HepG2 (cell line): ENCODE data around the gene ALB. TPM values are rescaled to one million over a fixed set of nuclear protein-coding genes. Genes with fewer than 3 reads are reported as not detected.

Experiments
- BRF2 ChIP-seq: sonication (generic); formaldehyde crosslinking; IDR thresholded peaks from 2 replicates; pipeline ENCODE4 v1.8.1; 2022; ENCODE audit warnings: mild to moderate bottlenecking, missing genetic modification reagents
- DBP ChIP-seq: sonication (generic); formaldehyde crosslinking; IDR thresholded peaks from 2 replicates; pipeline ENCODE4 v1.4.0; 2020; ENCODE audit warnings: missing genetic modification reagents; ENCODE audit errors: not compliant biosample characterization
- ERF ChIP-seq: IDR thresholded peaks from 2 replicates; pipeline ENCODE4 v1.6.1; 2018; ENCODE audit warnings: missing biosample characterization, missing genetic modification reagents
- HNRNPLL ChIP-seq: fragments of 200-400 bp; formaldehyde crosslinking; IDR thresholded peaks from 2 replicates; pipeline ENCODE4 v1.6.1; 2017; ENCODE audit warnings: mild to moderate bottlenecking, low read depth, low read length; ENCODE audit not compliant: poor library complexity, severe bottlenecking
- MAFF ChIP-seq: IDR thresholded peaks from 2 replicates; pipeline ENCODE4 v1.6.1; 2011; ENCODE audit warnings: low read depth, low read length, improper control_type of control experiment
- MEIS2 ChIP-seq: sonication (generic); formaldehyde crosslinking; IDR thresholded peaks from 2 replicates; pipeline ENCODE4 v1.9.0; 2021; ENCODE audit warnings: mild to moderate bottlenecking, missing genetic modification reagents
- PREB ChIP-seq: sonication (generic); formaldehyde crosslinking; IDR thresholded peaks from 2 replicates; pipeline ENCODE4 v1.4.0; 2020; ENCODE audit warnings: missing genetic modification reagents
- SOX13 ChIP-seq, 3 experiments: fragments of 450-650 bp in 1 of 3; sonication (generic) in 1 of 3; formaldehyde crosslinking in 1 of 3; IDR thresholded peaks in 2 of 3; conservative IDR thresholded peaks in 1 of 3; 2 replicates each; pipeline versions ENCODE4 v1.5.0 to v1.6.1; 2016 to 2020; ENCODE audit warnings: antibody characterized with exemption in 1 of 3, mild to moderate bottlenecking in 1 of 3, missing compliant biosample characterization in 1 of 3, missing genetic modification reagents in 1 of 3, moderate library complexity in 1 of 3
- SUZ12 ChIP-seq: fragments of 150-350 bp; IDR thresholded peaks from 2 replicates; pipeline ENCODE4 v1.6.1; 2014; ENCODE audit warnings: low read depth, low read length
- TCF12 ChIP-seq, 2 experiments: fragments of 450-650 bp in 1 of 2; sonication (generic) in 1 of 2; formaldehyde crosslinking in 1 of 2; IDR thresholded peaks; 2 replicates each; pipeline versions ENCODE4 v1.6.1 to v1.8.0; 2017 to 2022; ENCODE audit warnings: antibody characterized with exemption in 1 of 2, mild to moderate bottlenecking in 1 of 2, missing genetic modification reagents in 1 of 2, moderate library complexity in 1 of 2
- TEF ChIP-seq: sonication (generic); formaldehyde crosslinking; IDR thresholded peaks from 2 replicates; pipeline ENCODE4 v1.5.0; 2020; ENCODE audit warnings: missing genetic modification reagents
- ZFYVE20 ChIP-seq: sonication (generic); formaldehyde crosslinking; IDR thresholded peaks from 2 replicates; pipeline ENCODE4 v1.8.0; 2023; ENCODE audit warnings: low read depth, mild to moderate bottlenecking, moderate library complexity, missing genetic modification reagents, borderline replicate concordance
- ZNF589 ChIP-seq: sonication (generic); formaldehyde crosslinking; conservative IDR thresholded peaks from 2 replicates; pipeline ENCODE4 v1.8.0; 2022; ENCODE audit warnings: mild to moderate bottlenecking, moderate library complexity, missing genetic modification reagents
- ZNF782 ChIP-seq: sonication (generic); formaldehyde crosslinking; IDR thresholded peaks from 2 replicates; pipeline ENCODE4 v1.4.0; 2020; ENCODE audit warnings: missing genetic modification reagents, mild to moderate bottlenecking, borderline replicate concordance
- ZNF839 ChIP-seq: sonication (generic); formaldehyde crosslinking; IDR thresholded peaks from 2 replicates; pipeline ENCODE4 v1.4.0; 2020; ENCODE audit warnings: missing genetic modification reagents, mild to moderate bottlenecking, borderline replicate concordance
- ZSCAN25 ChIP-seq: sonication (generic); formaldehyde crosslinking; IDR thresholded peaks from 2 replicates; pipeline ENCODE4 v1.8.0; 2022; ENCODE audit warnings: mild to moderate bottlenecking, missing genetic modification reagents
- polyA plus RNA-seq, 8 experiments: library from polyadenylated mRNA; depleted of rRNA in 3 of 8; stranded (reverse) in 7 of 8; unstranded in 1 of 8; fragments of >200 nt; fragmentation: Illumina TruSeq in 4 of 8; extraction: Trizol in 4 of 8; gene quantifications; 2 replicates each; pipeline versions ENCODE4 v1.2.1 to v1.2.3, GENCODE V29; 2011 to 2016; ENCODE audit warnings: low read depth in 4 of 8, missing spikeins in 1 of 8, mixed read lengths in 1 of 8; ENCODE audit not compliant: insufficient read depth in 1 of 8
- total RNA-seq, 5 experiments: library from RNA; depleted of rRNA; stranded (reverse); fragments of >200 nt; fragmentation: Illumina TruSeq; extraction: Trizol; gene quantifications; 2 replicates each; pipeline ENCODE4 v1.2.3, GENCODE V29; 2016; ENCODE audit warnings: low read depth in 1 of 5
- TF ChIP-seq, protein P1 (sequence below): sonication (generic); formaldehyde crosslinking; conservative IDR thresholded peaks from 2 replicates; pipeline ENCODE4 v1.8.0; 2022; ENCODE audit warnings: missing genetic modification reagents
- TF ChIP-seq, protein P2 (sequence below): sonication (generic); formaldehyde crosslinking; conservative IDR thresholded peaks from 2 replicates; pipeline ENCODE4 v1.4.0; 2020; ENCODE audit warnings: missing genetic modification reagents
- TF ChIP-seq, protein P3 (sequence below): sonication (generic); formaldehyde crosslinking; conservative IDR thresholded peaks from 2 replicates; pipeline ENCODE4 v1.4.0; 2020; ENCODE audit warnings: missing genetic modification reagents

The ALB gene
- total and polyA plus RNA-seq, 2 of the 13 experiments (the other 11 are each of a cell fraction or from before 2014, with no cell fraction given) = 22,259 to 22,625 TPM

GRCh38 chr4:73458184-73459047 lies 54.3 kb downstream of the ALB start (continued):
- TF ChIP-seq HNRNPLL (no peak), SUZ12 (no peak), TEF (CRISPR knock-in tag) (no peak), ZSCAN25 (CRISPR knock-in tag) (no peak), BRF2 (CRISPR knock-in tag) (peak; percentile 61; the same call in 1 of the 2 replicates), ZNF839 (CRISPR knock-in tag) (no peak), TCF12 (IDR thresholded peaks at IDR 0.05) (no peak), TCF12 (CRISPR knock-in tag; IDR thresholded peaks at IDR 0.05) (no peak), SOX13 (IDR thresholded peaks at IDR 0.05) (no peak), SOX13 (CRISPR knock-in tag; conservative IDR thresholded peaks at IDR 0.05 in 1 of 2, IDR thresholded peaks at IDR 0.05 in 1 of 2) (peak in 1 of 2 experiments; percentile 31; a peak in 1 of 4 replicates), PREB (no peak), ZFYVE20 (CRISPR knock-in tag) (no peak), DBP (no peak), ERF (CRISPR knock-in tag) (no peak), ZNF782 (no peak), MAFF (no peak), MEIS2 (CRISPR knock-in tag) (no peak), ZNF589 (no peak)
- TF ChIP-seq, protein P1, sequence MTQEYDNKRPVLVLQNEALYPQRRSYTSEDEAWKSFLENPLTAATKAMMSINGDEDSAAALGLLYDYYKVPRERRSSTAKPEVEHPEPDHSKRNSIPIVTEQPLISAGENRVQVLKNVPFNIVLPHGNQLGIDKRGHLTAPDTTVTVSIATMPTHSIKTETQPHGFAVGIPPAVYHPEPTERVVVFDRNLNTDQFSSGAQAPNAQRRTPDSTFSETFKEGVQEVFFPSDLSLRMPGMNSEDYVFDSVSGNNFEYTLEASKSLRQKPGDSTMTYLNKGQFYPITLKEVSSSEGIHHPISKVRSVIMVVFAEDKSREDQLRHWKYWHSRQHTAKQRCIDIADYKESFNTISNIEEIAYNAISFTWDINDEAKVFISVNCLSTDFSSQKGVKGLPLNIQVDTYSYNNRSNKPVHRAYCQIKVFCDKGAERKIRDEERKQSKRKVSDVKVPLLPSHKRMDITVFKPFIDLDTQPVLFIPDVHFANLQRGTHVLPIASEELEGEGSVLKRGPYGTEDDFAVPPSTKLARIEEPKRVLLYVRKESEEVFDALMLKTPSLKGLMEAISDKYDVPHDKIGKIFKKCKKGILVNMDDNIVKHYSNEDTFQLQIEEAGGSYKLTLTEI = no peak
- TF ChIP-seq, protein P2, sequence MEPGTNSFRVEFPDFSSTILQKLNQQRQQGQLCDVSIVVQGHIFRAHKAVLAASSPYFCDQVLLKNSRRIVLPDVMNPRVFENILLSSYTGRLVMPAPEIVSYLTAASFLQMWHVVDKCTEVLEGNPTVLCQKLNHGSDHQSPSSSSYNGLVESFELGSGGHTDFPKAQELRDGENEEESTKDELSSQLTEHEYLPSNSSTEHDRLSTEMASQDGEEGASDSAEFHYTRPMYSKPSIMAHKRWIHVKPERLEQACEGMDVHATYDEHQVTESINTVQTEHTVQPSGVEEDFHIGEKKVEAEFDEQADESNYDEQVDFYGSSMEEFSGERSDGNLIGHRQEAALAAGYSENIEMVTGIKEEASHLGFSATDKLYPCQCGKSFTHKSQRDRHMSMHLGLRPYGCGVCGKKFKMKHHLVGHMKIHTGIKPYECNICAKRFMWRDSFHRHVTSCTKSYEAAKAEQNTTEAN (CRISPR knock-in tag) = no peak
- TF ChIP-seq, protein P3, sequence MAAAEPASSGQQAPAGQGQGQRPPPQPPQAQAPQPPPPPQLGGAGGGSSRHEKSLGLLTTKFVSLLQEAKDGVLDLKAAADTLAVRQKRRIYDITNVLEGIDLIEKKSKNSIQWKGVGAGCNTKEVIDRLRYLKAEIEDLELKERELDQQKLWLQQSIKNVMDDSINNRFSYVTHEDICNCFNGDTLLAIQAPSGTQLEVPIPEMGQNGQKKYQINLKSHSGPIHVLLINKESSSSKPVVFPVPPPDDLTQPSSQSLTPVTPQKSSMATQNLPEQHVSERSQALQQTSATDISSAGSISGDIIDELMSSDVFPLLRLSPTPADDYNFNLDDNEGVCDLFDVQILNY (CRISPR knock-in tag) = no peak
